Kidney capillary endothelial cell (primary cell): ENCODE data around the gene CALCOCO1.

Source experiments
- DNase-seq: peaks from one replicate; pipeline ENCODE4 v3.0.0-alpha.2; 2018; ENCODE audit warnings: low spot score

Gene CALCOCO1

DNA sequence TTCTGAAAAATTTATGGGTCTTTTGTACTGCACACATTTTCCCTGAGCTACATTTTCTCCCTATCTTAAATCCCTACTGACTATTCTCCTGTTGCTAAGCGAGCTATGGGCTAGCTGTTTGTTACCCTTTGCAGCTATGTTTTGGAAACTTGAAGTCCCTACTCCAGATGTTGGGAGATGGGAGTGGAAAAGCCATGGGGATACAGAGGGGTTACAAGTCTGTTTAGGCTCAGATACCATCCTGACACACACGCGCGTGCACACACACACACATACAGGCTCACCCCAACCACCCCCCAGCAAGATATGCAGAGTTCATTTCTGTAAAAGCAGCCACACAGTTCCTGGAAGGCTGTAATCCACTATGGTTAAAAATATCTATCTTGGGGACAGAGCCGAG lies 67.2 kb downstream of the CALCOCO1 start:
- DNase-seq, result no peak

DNA sequence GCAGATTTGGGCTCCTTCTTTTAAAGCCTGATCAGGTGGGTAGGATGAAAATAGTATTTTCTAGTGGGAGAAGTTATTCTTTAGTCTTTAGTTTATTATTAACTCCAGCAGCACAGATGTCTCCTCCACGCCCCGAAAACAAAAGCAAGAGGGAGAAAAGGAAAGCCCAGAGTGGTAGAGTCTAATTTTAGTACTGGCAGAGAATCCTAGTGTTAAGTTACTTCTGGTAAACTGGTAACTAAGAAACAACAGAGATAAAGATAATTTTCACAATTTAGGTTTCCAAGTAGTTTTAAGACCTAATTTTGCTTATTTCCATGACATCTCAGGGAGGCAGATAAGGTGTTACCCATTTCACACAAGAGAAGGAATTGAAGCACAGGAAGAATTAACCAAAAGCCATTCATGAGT lies 67.7 kb downstream of the CALCOCO1 start:
- DNase-seq, result no peak

DNA sequence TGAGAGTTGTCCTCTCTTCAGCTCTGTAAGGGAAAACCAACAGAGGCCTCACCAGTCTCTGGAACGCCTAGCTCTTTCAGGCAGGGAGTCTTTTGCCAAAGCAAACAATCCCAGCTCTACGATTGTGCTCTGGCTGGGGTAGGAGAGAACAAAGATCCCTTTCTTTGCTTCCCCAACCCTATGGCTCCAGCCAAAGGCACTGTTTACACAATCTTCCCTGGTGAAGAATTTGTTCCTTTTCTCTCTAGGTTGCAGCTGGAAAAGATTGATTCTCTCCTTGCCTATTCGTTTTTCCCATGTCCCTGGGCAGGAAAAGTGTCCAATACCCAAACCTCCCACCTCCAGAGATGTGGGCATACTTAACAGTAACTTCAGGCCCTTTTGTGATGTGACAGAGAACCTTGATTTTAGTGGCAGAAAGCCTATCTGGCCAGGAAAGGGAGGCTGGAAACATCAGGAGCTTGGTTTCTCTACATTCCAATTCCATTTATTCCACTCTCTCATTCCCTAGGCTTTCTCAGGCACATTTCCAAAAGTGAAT lies 68.2 kb downstream of the CALCOCO1 start:
- no peak for DNase-seq
